H1 (cell line): Measurements from ENCODE around the gene SLPI. TPM values are rescaled to one million over a fixed set of nuclear protein-coding genes. Genes with fewer than 3 reads are reported as not detected.

Source experiments
- CTCF ChIA-PET: fragments of 300-600 bp; sonication (Branson Sonifier 250); formaldehyde crosslinking; loops from one replicate; lab custom pipeline; 2021; ENCODE audit not compliant: partially characterized antibody; lab: Charles Lee
- POLR2A ChIA-PET: fragments of 300-600 bp; sonication (Branson Sonifier 250); formaldehyde crosslinking; loops from one replicate; lab custom pipeline; 2021; ENCODE audit warnings: inconsistent platforms; ENCODE audit not compliant: partially characterized antibody; lab: Charles Lee
- DNase-seq, 2 experiments: peaks; one replicate each; pipeline versions ENCODE4 v3.0.0 to v3.0.0-alpha.2; 2010 to 2022; ENCODE audit warnings: low spot score in 2 of 2, low read depth in 1 of 2, mixed read lengths in 1 of 2
- FAIRE-seq: peaks from 2 replicates; lab custom pipeline; 2011; peaks lifted over from hg19 to GRCh38; lab: Jason Lieb, UNC
- H2AFZ ChIP-seq: 2 replicates; pipeline ENCODE4 v1.8.1; 2012; ENCODE audit warnings: low read length, inconsistent platforms
- H2AK5ac ChIP-seq: 2 replicates; pipeline ENCODE4 v1.6.1; 2013; ENCODE audit warnings: low read depth, low read length
- H2BK120ac ChIP-seq: replicated peaks from 2 replicates; pipeline ENCODE3; 2013; ENCODE audit warnings: low read depth, low read length, inconsistent platforms
- H2BK12ac ChIP-seq: 2 replicates; pipeline ENCODE4 v1.6.1; 2013; ENCODE audit warnings: low read depth, low read length
- H2BK15ac ChIP-seq: 2 replicates; pipeline ENCODE4 v1.6.1; 2013; ENCODE audit warnings: low read length
- H2BK20ac ChIP-seq: 2 replicates; pipeline ENCODE4 v1.6.1; 2013; ENCODE audit warnings: low read length
- H2BK5ac ChIP-seq: 2 replicates; pipeline ENCODE4 v1.6.1; 2013; ENCODE audit warnings: low read depth, low read length
- H3K14ac ChIP-seq: 2 replicates; pipeline ENCODE4 v1.6.1; 2013; ENCODE audit warnings: inconsistent platforms; ENCODE audit not compliant: insufficient read length
- H3K18ac ChIP-seq: 2 replicates; pipeline ENCODE4 v1.6.1; 2013; ENCODE audit warnings: low read length; ENCODE audit errors: extremely low read depth
- H3K23ac ChIP-seq: 2 replicates; pipeline ENCODE4 v1.6.1; 2013; ENCODE audit warnings: inconsistent platforms; ENCODE audit not compliant: insufficient read length
- H3K23me2 ChIP-seq: 2 replicates; pipeline ENCODE4 v1.6.1; 2013; ENCODE audit warnings: low read depth, low read length
- H3K27ac ChIP-seq: 2 replicates; pipeline ENCODE4 v1.6.1; 2011; ENCODE audit warnings: low read depth, low read length, inconsistent platforms
- H3K27me3 ChIP-seq, 4 experiments: replicated peaks in 1 of 4; 1 replicate in 1 of 4; 2 replicates in 3 of 4; pipeline versions ENCODE4 v1.6.1 to v1.8.1; 2011 to 2013; ENCODE audit warnings: low read length in 3 of 4, mild to moderate bottlenecking in 3 of 4, inconsistent platforms in 2 of 4, mixed read lengths in 2 of 4, moderate library complexity in 1 of 4; ENCODE audit not compliant: control insufficient read depth in 3 of 4, insufficient read depth in 3 of 4; ENCODE audit errors: extremely low read depth in 1 of 4
- H3K36me3 ChIP-seq, 4 experiments: 2 replicates each; pipeline versions ENCODE4 v1.6.1 to v1.8.1; 2011 to 2013; ENCODE audit warnings: mild to moderate bottlenecking in 4 of 4, low read length in 3 of 4, moderate library complexity in 2 of 4, control low read depth in 1 of 4, inconsistent platforms in 1 of 4; ENCODE audit not compliant: insufficient read depth in 4 of 4, control insufficient read depth in 2 of 4
- H3K4ac ChIP-seq: replicated peaks from 2 replicates; pipeline ENCODE3; 2013; ENCODE audit warnings: low read length, low read depth, mixed read lengths, inconsistent platforms; ENCODE audit not compliant: insufficient read length
- H3K4me1 ChIP-seq, 4 experiments: replicated peaks in 1 of 4; 1 replicate in 1 of 4; 2 replicates in 3 of 4; pipeline versions ENCODE4 v1.6.1 to v1.8.1; 2011 to 2013; ENCODE audit warnings: low read length in 3 of 4, inconsistent platforms in 2 of 4, mixed read lengths in 1 of 4; ENCODE audit not compliant: insufficient read depth in 4 of 4, control insufficient read depth in 3 of 4
- H3K4me2 ChIP-seq, 2 experiments: 2 replicates each; pipeline versions ENCODE4 v1.6.1 to v1.8.1; 2011 to 2013; ENCODE audit warnings: low read depth in 2 of 2, low read length in 2 of 2, control low read depth in 1 of 2, inconsistent platforms in 1 of 2, mild to moderate bottlenecking in 1 of 2; ENCODE audit not compliant: insufficient read depth in 1 of 2
- H3K4me3 ChIP-seq, 4 experiments: fragments of 200-600, 300-600 bp in 1 of 4; sonication (generic), shearing (Covaris generic), sonication (Bioruptor Twin) in 1 of 4; 2 replicates each; pipeline versions ENCODE4 v1.5.1 to v1.8.1; 2011 to 2016; ENCODE audit warnings: low read length in 4 of 4, low read depth in 3 of 4, control low read depth in 2 of 4, inconsistent platforms in 2 of 4, mild to moderate bottlenecking in 2 of 4, mixed read lengths in 1 of 4, moderate library complexity in 1 of 4; ENCODE audit not compliant: insufficient read depth in 2 of 4; ENCODE audit errors: extremely low read depth in 1 of 4
- H3K56ac ChIP-seq: replicated peaks from 2 replicates; pipeline ENCODE3; 2013; ENCODE audit warnings: low read depth, mild to moderate bottlenecking, mixed read lengths, low read length, inconsistent platforms; ENCODE audit not compliant: insufficient read length
- H3K79me1 ChIP-seq: 2 replicates; pipeline ENCODE4 v1.6.1; 2013; ENCODE audit warnings: low read depth, low read length, control low read depth
- H3K79me2 ChIP-seq, 2 experiments: 2 replicates each; pipeline versions ENCODE4 v1.6.1 to v1.8.1; 2012 to 2013; ENCODE audit warnings: low read length in 2 of 2, mild to moderate bottlenecking in 2 of 2, inconsistent platforms in 1 of 2; ENCODE audit not compliant: insufficient read depth in 2 of 2, control insufficient read depth in 1 of 2
- H3K9ac ChIP-seq, 4 experiments: replicated peaks in 1 of 4; 1 replicate in 1 of 4; 2 replicates in 3 of 4; pipeline versions ENCODE4 v1.6.1 to v1.8.1; 2011 to 2013; ENCODE audit warnings: low read depth in 3 of 4, low read length in 3 of 4, control low read depth in 2 of 4, mild to moderate bottlenecking in 2 of 4, moderate library complexity in 2 of 4, inconsistent platforms in 1 of 4; ENCODE audit errors: extremely low read depth in 1 of 4
- H3K9me3 ChIP-seq, 2 experiments: 2 replicates each; pipeline versions ENCODE4 v1.6.1 to v1.8.1; 2012 to 2013; ENCODE audit warnings: mild to moderate bottlenecking in 2 of 2, moderate library complexity in 2 of 2, control low read depth in 1 of 2, inconsistent platforms in 1 of 2, low read depth in 1 of 2, low read length in 1 of 2, mixed read lengths in 1 of 2; ENCODE audit not compliant: insufficient read depth in 2 of 2
- H4K20me1 ChIP-seq, 2 experiments: replicated peaks in 1 of 2; 2 replicates each; pipeline versions ENCODE3 to v1.8.1; 2011 to 2013; ENCODE audit warnings: inconsistent platforms in 2 of 2, low read length in 2 of 2, mild to moderate bottlenecking in 1 of 2; ENCODE audit not compliant: insufficient read depth in 2 of 2, control insufficient read depth in 1 of 2
- H4K5ac ChIP-seq: 2 replicates; pipeline ENCODE4 v1.6.1; 2013; ENCODE audit warnings: low read length, low read depth, mixed read lengths, inconsistent platforms; ENCODE audit not compliant: insufficient read length
- H4K8ac ChIP-seq: 2 replicates; pipeline ENCODE4 v1.8.0; 2013; ENCODE audit warnings: mild to moderate bottlenecking, moderate library complexity, low read length, inconsistent platforms; ENCODE audit not compliant: insufficient read depth; ENCODE audit errors: extremely low read depth
- H4K91ac ChIP-seq: replicated peaks from 2 replicates; pipeline ENCODE3; 2013; ENCODE audit warnings: low read length, mixed read lengths, inconsistent platforms; ENCODE audit not compliant: insufficient read length
- BACH1 ChIP-seq: IDR thresholded peaks from 2 replicates; pipeline ENCODE4 v1.6.1; 2012; ENCODE audit warnings: low read length, improper control_type of control experiment
- BCL11A ChIP-seq, 2 experiments: IDR thresholded peaks; one replicate each; pipeline ENCODE4 v1.6.1; 2011; ENCODE audit warnings: low read depth in 2 of 2, low read length in 2 of 2, mild to moderate bottlenecking in 2 of 2
- BRCA1 ChIP-seq: IDR thresholded peaks from 2 replicates; pipeline ENCODE4 v1.6.1; 2012; ENCODE audit warnings: low read depth, low read length, improper control_type of control experiment
- CBX5 ChIP-seq: fragments of 300-800, 300-1000 bp; sonication (generic); IDR thresholded peaks from 2 replicates; pipeline ENCODE4 v1.7.1; 2016; ENCODE audit warnings: antibody characterized with exemption, low read length, low read depth
- NANOG ChIP-seq: IDR thresholded peaks from 2 replicates; pipeline ENCODE4 v1.6.1; 2011; ENCODE audit warnings: low read length, low read depth, mild to moderate bottlenecking, inconsistent platforms; ENCODE audit not compliant: insufficient read depth, poor library complexity, severe bottlenecking
- RXRA ChIP-seq: IDR thresholded peaks from 2 replicates; pipeline ENCODE4 v1.6.1; 2011; ENCODE audit warnings: low read depth, mild to moderate bottlenecking, low read length, moderate library complexity; ENCODE audit not compliant: insufficient read depth
- SP2 ChIP-seq: IDR thresholded peaks from 2 replicates; pipeline ENCODE4 v1.6.1; 2012; ENCODE audit warnings: mild to moderate bottlenecking, low read length, inconsistent platforms
- TAF1 ChIP-seq: IDR thresholded peaks from 2 replicates; pipeline ENCODE4 v1.6.1; 2011; ENCODE audit warnings: mild to moderate bottlenecking, low read depth, low read length
- YY1 ChIP-seq: IDR thresholded peaks from 2 replicates; pipeline ENCODE4 v1.6.1; 2011; ENCODE audit warnings: low read depth, mild to moderate bottlenecking, low read length
- WGBS, 2 experiments: shearing (Covaris generic) in 1 of 2; methylation state at CpG; one replicate each; pipeline versions ENCODE4 v1.1.6 to v1.1.7; 2013 to 2015; ENCODE audit warnings: low lambda C conversion rate in 2 of 2, mixed read lengths in 2 of 2, inconsistent platforms in 1 of 2, low coverage in 1 of 2, missing lambda C conversion rate in 1 of 2; ENCODE audit not compliant: insufficient replicate concordance in 2 of 2, insufficient coverage in 1 of 2, insufficient read length in 1 of 2; ENCODE audit errors: extremely low coverage in 1 of 2, missing lambda C conversion rate in 1 of 2; 5-methylcytosine and 5-hydroxymethylcytosine counted together
- polyA plus RNA-seq, 7 experiments: library from polyadenylated mRNA; depleted of rRNA in 3 of 7; stranded (reverse) in 5 of 7; unstranded in 2 of 7; fragments of >200 nt in 5 of 7; fragments of 200-250 nt in 2 of 7; gene quantifications; 1 replicate in 5 of 7; 2 replicates in 1 of 7; 4 replicates in 1 of 7; pipeline versions ENCODE4 v1.2.1 to v1.2.3, GENCODE V29; 2011 to 2013; ENCODE audit warnings: missing spikeins in 2 of 7, mixed read lengths in 2 of 7
- total RNA-seq: library from RNA; stranded (reverse); fragmentation: NEBNext Ultra II Directional; extraction: Animal tissue kit (Norgen Biotek cat#: 25700); gene quantifications from 2 replicates; pipeline ENCODE4 v1.2.1, GENCODE V29; 2021
- TF ChIP-seq, protein P1 (sequence below): IDR thresholded peaks from 2 replicates; pipeline ENCODE4 v1.6.1; 2011; ENCODE audit warnings: low read depth, mild to moderate bottlenecking, low read length; ENCODE audit not compliant: insufficient read depth
- TF ChIP-seq, protein P2 (sequence below): IDR thresholded peaks from 2 replicates; pipeline ENCODE4 v1.6.1; 2012; ENCODE audit warnings: inconsistent platforms

The SLPI gene
- total and polyA plus RNA-seq, 2 of the 8 experiments (the other 6 are each of a cell fraction or from before 2014, with no cell fraction given) = not detected

DNA sequence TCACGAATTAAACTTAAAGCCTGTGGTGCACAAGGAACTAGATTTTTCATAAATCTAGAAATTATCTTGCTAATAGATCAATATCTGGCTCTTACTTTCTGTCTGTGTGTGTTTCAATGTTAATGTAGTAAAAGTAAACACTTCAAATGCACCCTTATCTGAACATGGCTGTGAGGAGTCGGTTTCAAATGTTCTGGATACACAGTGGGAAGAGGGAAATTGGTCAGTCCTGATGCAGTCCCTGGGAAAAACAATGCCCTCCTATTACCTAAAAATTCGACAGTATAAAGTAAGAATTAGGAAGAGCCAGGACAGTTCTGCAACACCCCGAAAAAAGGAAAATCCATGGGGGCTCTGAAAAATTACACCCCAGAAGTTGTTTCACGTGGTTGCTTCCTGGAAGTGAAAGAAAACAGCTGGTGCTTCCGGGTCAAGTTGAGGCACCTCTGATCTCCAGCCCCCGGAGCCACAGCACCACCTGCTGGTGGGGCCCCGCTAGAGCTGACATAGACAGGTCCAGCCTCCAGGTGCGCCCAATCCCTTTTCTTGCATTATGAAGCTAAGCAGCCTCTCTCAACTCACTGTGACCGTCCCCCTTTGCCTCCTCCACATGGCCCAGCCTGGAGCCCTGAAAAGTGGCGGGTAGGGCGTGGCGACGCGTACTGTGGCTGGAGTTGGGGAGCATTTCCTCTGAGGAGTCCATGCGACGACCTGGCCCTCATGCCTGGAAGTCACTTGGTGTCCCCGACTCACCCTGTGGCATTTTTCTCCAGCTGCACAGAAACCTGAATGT is 24.9 kb downstream of the SLPI start:
- Histone ChIP-seq H3K4ac (no peak overlapping the region), H3K56ac (no peak overlapping the region), H2BK12ac (peak overlapping the region; percentile 45; the same call in 1 of the 2 replicates), H3K23me2 (no peaks in the 10 kb centered on the region), H3K9me3 (no peaks in the 10 kb centered on the region; a peak in 1 of 4 replicates), H3K27ac (no peak overlapping the region), H3K14ac (no peak overlapping the region), H3K79me1 (no peaks in the 10 kb centered on the region), H3K23ac (no peak overlapping the region), H3K36me3 (no peaks in the 10 kb centered on the region), H2BK120ac (no peak overlapping the region), H4K91ac (no peak overlapping the region), H4K20me1 (no peaks in the 10 kb centered on the region), H3K18ac (no peak overlapping the region), H2BK20ac (no peak overlapping the region), H2BK5ac (no peak overlapping the region), H3K4me2 (no peak overlapping the region), H4K5ac (no peak overlapping the region), H2AFZ (peak overlapping the region; percentile 7), H2BK15ac (no peak overlapping the region), H3K9ac (no peak overlapping the region), H4K8ac (no peak overlapping the region), H3K4me3 (no peak overlapping the region), H3K4me1 (no peaks in the 10 kb centered on the region), H3K79me2 (no peaks in the 10 kb centered on the region), H2AK5ac (no peak overlapping the region), H3K27me3 (no peaks in the 10 kb centered on the region; a peak in 1 of 7 replicates)
- CTCF ChIA-PET = interaction anchor here (0.6 to 2.5 kb wide), 32 partner anchors 12 to 202 kb away, joined by 3 to 27 read pairs (median 4); partner anchors contain the start of genes SEMG1, SLPI and WFDC5
- FAIRE-seq (no peak), DNase-seq (peak; percentile 21 to 96)
- 70% methylated on average over 18 of the region's 18 CpGs; no CpG with 5 or more reads in 1 of the 2 experiments for WGBS, 2 experiments
- POLR2A ChIA-PET = interaction anchor here (0.7 kb wide), 1 partner anchor 9 kb away, joined by 3 read pairs; the partner anchor contains the start of gene SEMG2
- TF ChIP-seq BACH1 (no peak), SP2 (no peak), NANOG (no peak), BRCA1 (no peak), TAF1 (no peak), BCL11A (IDR thresholded peaks at IDR 0.05; ENCODE audit: low read depth in 2 of 2, low read length in 2 of 2) (no peak), CBX5 (no peak), RXRA (no peak), YY1 (no peak)
- TF ChIP-seq, protein P1, sequence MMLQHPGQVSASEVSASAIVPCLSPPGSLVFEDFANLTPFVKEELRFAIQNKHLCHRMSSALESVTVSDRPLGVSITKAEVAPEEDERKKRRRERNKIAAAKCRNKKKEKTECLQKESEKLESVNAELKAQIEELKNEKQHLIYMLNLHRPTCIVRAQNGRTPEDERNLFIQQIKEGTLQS = no peak
- TF ChIP-seq, protein P2, sequence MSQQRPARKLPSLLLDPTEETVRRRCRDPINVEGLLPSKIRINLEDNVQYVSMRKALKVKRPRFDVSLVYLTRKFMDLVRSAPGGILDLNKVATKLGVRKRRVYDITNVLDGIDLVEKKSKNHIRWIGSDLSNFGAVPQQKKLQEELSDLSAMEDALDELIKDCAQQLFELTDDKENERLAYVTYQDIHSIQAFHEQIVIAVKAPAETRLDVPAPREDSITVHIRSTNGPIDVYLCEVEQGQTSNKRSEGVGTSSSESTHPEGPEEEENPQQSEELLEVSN = peak; percentile 58
